Activated CD4-positive, alpha-beta T cell treated with anti-CD3 and anti-CD28 coated beads, Interleukin-2, Interleukin-6, amounts not matched to agents 100 ng/mL and 50 ng/mL, durations not matched to agents 16 hours and 8 hours (primary cell): ENCODE measurements around the gene PRXL2C.
"Not testable (repeated sequence)": the region's sequence is repeated elsewhere in the genome, so short reads cannot be mapped to it uniquely, and the experiment has no call there.

Source experiments
- DNase-seq: peaks from one replicate; pipeline ENCODE4 v3.0.0-alpha.2; 2020

The PRXL2C gene

GRCh38 chr9:96649620-96650324 is 5.3 kb downstream of the PRXL2C start:
- no peak for DNase-seq

DNA sequence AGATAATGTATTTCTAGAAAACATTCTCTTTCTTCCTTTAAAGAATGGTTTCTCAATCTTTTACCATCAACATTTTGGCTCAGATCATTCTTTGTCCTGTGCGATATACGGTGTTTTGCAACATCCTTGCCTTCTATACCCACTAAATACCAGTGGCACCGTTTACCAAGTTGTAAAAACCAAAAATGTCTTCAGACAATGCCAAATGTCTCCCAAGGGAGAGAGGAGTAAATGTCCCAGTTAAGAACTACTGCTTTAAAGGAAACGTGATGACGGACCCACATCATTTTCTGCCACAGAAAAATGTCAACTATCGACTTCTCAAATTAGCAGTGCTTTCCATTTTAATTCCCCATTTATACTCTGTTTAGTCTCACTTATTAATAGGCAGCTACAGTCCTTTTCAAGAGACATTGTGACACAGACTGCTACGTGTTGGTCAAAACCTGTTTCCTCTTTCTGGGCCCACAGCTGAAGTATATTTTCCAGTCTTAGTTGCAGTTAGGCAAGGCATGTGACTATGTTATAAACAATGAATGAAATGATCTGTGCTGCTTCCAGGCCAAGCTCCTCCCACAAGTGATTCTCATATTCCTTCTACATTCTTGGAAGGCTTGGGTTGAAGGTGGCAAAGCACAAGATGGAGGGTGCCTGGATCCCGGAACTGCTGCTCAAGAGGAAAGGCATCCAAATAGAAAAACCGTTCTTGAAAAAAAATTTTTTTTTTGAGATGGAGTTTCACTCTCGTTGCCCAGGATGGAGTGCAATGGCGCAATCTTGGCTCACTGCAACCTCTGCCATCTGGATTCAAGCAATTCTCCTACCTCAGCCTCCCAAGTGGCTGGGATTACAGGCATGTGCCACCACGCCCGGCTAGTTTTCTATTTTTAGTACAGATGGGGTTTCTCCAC is 8.8 kb downstream of the PRXL2C start:
- DNase-seq, result no peak

DNA sequence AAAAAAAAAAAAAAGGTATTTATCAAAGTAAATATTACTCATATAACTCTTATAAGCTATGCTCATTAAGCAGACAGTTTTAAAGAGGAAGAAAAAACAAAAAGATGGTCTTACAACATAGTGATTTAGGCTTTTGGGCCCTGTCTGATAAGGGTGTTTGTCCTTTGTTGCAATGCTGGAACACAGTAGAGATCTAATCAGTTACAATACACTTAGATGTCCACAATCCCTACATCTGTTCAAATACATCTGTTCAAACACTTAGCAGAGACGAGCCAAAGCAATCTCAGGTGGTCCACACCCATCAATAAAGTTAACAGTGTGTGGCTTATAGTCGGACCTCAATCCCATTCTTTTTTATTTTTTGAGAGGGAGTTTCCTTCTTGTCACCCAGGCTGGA is 11.0 kb downstream of the PRXL2C start:
- DNase-seq, result no peak

DNA sequence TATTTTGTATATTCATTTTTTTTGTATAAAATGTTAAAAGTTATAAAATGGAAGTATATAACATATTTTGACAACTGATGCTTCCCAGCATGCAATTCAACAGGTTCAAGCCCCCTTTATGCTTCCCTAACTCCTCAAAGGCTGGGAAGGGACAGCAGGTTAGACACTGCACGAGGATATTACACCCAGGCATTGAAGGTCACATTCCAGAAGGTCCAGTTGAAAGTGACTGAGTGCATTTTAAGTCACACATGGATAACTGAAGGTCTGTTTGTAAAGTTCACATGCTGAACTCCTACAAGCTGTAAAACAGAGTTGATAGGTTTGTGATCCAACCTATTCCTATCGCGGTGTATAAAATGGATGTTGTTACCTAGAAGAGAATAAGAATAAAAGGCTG is 13.6 kb downstream of the PRXL2C start:
- DNase-seq, result no peak

DNA sequence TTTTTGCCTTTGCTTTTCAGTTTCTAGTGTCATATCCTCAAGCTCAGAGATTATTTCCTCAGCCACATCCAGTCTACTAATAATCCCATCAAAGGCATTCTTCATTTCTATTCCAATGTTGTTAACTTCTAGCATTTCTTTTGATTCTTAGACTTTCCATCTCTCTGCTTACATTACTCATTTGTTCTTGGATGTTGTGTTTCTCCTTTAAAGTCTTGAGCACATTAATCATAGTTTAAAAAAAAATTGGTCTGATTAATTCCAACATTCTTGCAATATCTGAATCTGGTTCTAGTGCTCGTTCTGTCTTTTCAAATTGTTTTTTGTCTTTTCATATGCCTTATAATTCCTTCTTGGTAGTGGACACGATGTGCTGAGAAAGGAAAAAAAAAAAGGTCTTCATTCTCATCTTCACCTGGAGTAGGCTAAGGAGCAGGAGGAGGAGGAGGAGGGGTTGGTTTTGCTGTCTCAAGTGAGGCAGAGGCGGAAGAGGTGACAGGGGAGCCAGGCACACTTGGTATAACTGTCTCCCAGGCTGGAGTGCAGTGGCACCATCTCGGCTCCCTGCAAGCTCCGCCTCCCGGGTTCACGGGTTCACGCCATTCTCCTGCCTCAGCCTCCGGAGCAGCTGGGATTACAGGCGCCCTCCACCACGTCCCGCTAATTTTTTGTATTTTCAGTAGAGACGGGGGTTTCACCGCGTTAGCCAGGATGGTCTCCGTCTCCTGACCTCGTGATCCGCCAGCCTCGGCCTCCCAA is 16.3 kb downstream of the PRXL2C start:
- DNase-seq, result no peak

DNA sequence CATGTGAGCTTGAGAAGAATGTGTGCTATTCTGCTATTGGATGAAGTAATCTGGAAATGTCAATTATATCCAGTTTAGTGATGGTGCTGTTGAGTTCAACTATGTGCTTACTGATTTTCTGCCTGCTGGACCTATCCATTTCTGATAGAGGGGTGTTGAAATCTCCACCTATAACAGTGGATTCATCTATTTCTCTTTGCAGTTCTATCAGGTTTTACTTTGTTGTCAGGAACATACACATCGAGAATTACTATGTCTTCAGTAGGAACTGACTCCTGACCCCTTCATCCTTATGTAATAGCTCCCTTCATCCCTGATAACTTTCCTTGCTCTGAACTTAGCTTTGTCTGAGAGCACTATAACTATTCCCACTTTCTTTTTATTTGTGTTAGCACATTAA is 18.7 kb downstream of the PRXL2C start:
- DNase-seq, result no peak

DNA sequence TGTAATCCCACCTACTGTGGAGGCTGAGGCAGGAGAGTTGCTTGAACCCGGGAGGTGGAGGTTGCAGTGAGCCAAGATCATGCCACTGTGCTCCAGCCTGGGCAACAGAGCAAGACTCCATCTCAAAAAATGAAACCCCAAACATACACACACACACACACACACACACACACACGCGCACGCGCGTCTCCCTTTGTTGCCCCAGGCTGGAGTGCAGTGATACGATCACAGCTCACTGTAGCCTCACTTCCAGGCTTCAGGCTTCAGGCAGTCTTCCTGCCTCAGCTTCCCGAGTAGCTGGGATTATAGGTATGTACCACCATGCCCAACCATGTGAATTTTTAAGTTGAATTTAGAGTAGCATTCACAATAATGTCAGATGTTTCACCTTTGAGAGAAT is 21.5 kb downstream of the PRXL2C start:
- DNase-seq, result not testable (repeated sequence)

DNA sequence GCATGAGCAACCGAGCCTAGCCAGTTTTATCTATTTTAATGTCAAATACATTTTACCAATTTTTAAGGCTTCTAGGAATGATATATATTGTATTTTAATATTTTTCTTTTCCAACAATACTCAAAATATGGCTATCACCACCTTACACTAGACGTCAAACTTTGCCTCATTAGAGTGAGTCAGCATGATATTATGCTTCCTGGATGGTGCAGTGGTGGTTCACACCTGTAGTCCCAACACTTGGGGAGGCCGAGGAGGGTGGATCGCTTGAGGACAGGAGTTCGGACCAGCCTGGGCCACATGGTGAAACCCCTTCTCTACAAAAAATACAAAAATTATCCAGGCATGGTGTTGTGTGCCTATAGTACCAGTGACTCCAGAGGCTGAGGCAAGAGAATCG is 28.2 kb downstream of the PRXL2C start:
- DNase-seq, result no peak

- DNase-seq, result no peak
Measured at GRCh38 chr9:96621618-96622017, 33.5 kb downstream of the PRXL2C start.

GRCh38 chr9:96620832-96621269 is 34.3 kb downstream of the PRXL2C start:
- no peak for DNase-seq

GRCh38 chr9:96620181-96620514 is 35.0 kb downstream of the PRXL2C start:
- no peak for DNase-seq

DNA sequence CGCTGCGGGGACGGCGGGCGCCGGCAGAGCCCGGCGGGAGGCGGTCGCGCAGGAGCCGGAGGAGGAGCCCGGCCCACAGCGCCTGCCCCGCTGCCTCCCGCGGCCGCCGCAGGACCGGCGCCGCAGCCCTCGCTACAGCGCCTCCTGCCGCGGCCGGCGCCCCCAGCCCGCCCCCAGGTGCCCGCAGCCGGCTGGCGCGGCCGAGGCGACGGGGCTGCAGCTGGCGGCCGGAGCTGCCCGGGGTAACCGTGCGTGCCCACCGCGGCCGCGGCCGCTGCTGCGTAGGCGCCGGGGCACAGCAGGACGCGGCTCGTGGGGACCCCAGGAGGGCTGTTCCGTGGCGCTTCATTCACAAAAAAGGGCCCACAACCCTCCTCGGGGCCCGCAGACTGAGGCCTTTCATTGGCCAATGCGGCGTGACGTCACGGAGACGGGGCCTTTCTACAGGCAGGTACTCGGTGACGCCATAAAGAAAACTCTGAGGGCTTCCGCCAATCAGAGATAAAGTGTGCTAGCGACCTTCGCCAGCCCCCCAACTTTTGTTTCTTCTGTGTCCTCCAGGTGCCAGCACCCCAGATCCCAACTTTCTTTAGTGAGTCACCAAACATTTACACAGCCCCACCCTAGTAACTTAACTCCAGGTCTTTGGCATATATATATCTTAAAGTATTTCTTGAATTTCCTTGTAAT is 35.5 kb downstream of the PRXL2C start, which contains the start of gene CDC14B:
Gene CDC14B, minus strand, starts transcription at position 353 of the 690 bp plus-strand sequence. CDS start 465 bp downstream, outside the sequence.
- peak; percentile 87 for DNase-seq

- no peak for DNase-seq
Measured at GRCh38 chr9:96619124-96619465, 36.0 kb downstream of the PRXL2C start.

- DNase-seq, result no peak
Measured at GRCh38 chr9:96618209-96619123, 36.7 kb downstream of the PRXL2C start.

GRCh38 chr9:96617439-96618185 is 37.5 kb downstream of the PRXL2C start:
- DNase-seq, result no peak

DNA sequence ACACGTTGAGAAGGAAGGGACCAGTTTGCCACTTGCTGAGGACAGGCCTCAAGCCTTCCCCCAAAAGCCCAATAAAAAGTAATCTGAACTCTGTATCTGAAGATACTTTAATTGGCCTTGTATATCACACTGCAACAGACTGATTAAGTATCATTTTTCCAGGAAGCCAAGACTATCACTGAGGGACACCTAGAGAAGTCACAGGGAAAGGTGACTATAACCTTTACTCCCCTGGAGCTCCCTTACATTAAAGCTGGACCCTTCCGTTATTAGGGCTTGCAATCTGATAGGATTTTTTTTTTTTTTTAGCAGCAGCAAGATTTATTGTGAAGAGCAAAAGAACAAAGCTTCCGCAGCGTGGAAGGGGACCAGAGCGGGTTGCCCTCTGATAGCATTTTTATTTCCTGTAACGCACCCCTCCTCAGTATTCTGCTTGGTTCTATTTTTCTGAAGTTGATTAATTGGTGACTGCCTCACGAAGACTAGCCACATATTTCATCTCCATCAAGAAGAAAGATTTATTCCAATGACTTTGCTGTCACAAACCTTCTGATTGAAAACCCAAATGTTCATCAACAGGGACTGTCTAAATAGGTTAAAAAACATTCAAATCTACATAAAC is 38.2 kb downstream of the PRXL2C start:
- DNase-seq, result no peak

DNA sequence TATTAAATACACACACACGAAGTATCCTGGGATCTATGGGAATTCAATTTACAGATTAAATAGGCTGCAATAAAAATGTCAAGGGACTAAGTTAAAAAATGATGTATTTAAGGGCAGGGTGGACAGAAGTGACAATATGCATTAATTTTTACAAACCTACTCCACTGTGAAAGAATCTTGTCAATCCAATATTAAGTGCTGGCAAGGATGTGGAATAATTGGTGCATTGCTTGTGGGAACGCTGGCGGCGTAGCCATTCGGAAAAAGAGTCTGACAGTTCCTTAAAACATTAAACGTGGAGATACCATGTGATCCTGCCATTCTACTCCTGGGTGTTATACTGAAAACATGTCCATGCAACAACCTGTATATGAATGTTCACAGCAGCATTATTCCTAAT is 39.7 kb downstream of the PRXL2C start:
- DNase-seq, result no peak

DNA sequence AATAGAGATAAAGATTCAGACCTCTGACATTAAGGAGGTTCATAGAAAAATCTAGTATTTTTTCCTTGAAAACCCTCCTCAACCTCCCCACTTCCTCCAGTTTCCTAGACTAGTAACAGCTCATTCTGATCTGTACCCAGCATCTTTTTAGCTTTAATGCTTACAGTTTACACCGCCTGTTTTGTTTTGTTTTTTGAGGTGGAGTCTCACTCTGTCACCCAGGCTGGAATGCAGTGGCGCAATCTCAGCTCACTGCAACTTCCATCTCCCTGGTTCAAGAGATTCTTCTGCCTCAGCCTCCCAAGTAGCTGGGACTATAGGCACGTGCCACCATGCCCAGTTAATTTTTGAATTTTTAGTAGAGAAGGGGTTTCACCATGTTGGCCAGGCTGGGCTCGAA is 40.5 kb downstream of the PRXL2C start:
- not testable (repeated sequence) for DNase-seq

DNA sequence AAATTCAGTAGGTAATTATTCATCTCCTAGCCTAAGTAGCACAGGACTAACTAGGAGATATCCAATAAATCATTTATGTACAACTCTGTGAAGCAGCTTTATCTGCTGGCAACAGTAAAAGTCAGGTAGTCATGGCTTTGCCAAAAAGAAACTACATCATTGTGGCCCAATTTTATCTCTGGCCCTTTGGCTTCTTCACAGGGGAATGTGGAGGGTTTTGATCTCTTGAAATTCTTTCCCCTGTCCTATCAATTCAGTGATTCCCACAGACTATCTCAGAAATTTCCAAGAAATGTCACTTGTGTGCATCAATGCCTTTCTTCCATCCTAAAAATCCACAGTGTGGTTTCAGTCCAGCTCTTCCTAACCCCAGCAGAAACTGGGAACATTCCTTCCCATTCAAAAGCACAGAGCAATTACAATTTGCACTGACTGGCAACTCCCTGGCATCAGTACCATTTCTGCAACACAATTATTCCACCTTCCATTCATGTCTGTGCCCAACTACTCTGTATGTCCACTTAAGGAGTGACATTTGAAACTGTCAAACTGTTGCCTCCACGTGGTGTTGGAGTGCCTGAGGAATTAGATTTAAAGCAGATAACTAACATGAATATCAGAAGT is 42.0 kb downstream of the PRXL2C start:
- DNase-seq, result no peak
